ENCODE measurements around the gene RAVER1. TPM values are rescaled to one million over a fixed set of nuclear protein-coding genes. Genes with fewer than 3 reads are reported as not detected.

The RAVER1 gene
- total and polyA plus RNA-seq, 9 of the 15 experiments (the other 6 are each of a cell fraction or from before 2014, with no cell fraction given) = 0.06 to 113 (median 7.0) TPM

DNA sequence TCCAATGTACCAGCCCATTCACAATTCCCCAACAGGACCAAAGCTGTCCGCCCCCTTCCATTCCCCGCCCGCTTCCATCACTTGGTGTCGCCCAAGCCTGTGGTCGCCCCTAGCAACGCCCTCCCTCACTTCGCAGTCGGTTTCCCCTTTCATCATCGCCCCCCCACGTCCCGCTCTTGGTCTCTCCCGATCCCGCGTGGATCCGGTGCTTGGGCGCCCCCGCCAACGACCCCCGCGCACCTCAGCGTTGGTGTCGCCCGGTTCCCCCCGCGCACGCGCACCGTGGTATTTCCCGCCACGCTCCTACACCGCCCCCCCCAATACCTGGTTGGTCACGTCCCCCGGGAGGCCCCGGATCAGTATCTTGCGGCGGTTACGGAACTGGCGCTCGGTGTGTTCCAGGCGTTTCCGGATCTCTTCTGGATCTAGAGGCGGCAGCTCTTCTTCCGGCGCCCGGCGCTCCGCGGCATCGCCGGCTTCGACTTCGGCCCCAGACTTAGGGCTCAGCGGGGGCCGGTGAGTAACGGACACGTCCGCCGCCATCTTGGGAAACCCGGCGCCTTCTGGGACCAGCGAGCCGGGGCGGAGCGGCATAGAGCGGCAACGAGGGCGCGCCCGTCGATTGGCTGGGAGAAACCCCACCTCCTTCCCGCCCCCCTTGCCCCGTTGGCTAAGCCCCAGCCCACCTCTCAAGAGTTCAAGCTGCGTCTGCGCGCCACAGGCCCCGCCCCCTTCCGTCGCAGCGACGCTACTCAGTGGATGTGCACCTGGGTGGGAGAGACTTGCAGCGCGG, at the start of gene RAVER1 (continued):
- TF ChIP-seq, protein P1, sequence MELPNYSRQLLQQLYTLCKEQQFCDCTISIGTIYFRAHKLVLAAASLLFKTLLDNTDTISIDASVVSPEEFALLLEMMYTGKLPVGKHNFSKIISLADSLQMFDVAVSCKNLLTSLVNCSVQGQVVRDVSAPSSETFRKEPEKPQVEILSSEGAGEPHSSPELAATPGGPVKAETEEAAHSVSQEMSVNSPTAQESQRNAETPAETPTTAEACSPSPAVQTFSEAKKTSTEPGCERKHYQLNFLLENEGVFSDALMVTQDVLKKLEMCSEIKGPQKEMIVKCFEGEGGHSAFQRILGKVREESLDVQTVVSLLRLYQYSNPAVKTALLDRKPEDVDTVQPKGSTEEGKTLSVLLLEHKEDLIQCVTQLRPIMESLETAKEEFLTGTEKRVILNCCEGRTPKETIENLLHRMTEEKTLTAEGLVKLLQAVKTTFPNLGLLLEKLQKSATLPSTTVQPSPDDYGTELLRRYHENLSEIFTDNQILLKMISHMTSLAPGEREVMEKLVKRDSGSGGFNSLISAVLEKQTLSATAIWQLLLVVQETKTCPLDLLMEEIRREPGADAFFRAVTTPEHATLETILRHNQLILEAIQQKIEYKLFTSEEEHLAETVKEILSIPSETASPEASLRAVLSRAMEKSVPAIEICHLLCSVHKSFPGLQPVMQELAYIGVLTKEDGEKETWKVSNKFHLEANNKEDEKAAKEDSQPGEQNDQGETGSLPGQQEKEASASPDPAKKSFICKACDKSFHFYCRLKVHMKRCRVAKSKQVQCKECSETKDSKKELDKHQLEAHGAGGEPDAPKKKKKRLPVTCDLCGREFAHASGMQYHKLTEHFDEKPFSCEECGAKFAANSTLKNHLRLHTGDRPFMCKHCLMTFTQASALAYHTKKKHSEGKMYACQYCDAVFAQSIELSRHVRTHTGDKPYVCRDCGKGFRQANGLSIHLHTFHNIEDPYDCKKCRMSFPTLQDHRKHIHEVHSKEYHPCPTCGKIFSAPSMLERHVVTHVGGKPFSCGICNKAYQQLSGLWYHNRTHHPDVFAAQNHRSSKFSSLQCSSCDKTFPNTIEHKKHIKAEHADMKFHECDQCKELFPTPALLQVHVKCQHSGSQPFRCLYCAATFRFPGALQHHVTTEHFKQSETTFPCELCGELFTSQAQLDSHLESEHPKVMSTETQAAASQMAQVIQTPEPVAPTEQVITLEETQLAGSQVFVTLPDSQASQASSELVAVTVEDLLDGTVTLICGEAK (IDR thresholded peaks at IDR 0.05) = 0 out of 2 replicates have a peak, but pooled peaks have one; percentile 51
- TF ChIP-seq, protein P1 (CRISPR knock-in tag; IDR thresholded peaks at IDR 0.05) = no peak
- TF ChIP-seq SAP30 (IDR thresholded peaks at IDR 0.05; ENCODE audit: borderline replicate concordance, insufficient read depth, low read depth, low read length, poor library complexity, severe bottlenecking) (peak; percentile 87), ETS2 (tag; IDR thresholded peaks at IDR 0.05; ENCODE audit: borderline replicate concordance, poor library complexity, severe bottlenecking) (no peak), ZNF311 (CRISPR knock-in tag; IDR thresholded peaks at IDR 0.05) (no peak), SAFB2 (IDR thresholded peaks at IDR 0.05; ENCODE audit: borderline replicate concordance, low read depth, low read length, severe bottlenecking) (no peak), ZNF444 (CRISPR knock-in tag; IDR thresholded peaks at IDR 0.05) (no peak), TEAD1 (CRISPR knock-in tag; IDR thresholded peaks at IDR 0.05) (peak in 1 of 2 experiments; percentile 65; a peak in 1 of 4 replicates), SUPT5H (IDR thresholded peaks at IDR 0.05) (peak; percentile 97), ZNF212 (CRISPR knock-in tag; IDR thresholded peaks at IDR 0.05) (no peak), ZNF561 (CRISPR knock-in tag; conservative IDR thresholded peaks at IDR 0.05) (no peak), CCAR2 (IDR thresholded peaks at IDR 0.05; ENCODE audit: low read depth, low read length) (no peak), RBM17 (IDR thresholded peaks at IDR 0.05; ENCODE audit: borderline replicate concordance, low read depth, low read length) (no peak), PHF21A (IDR thresholded peaks at IDR 0.05; ENCODE audit: borderline replicate concordance, low read depth) (no peak), HDAC8 (tag; IDR thresholded peaks at IDR 0.05) (peak; percentile 55; the same call in 1 of the 2 replicates), ZZZ3 (IDR thresholded peaks at IDR 0.05) (no peak)
- TF ChIP-seq, protein P2, sequence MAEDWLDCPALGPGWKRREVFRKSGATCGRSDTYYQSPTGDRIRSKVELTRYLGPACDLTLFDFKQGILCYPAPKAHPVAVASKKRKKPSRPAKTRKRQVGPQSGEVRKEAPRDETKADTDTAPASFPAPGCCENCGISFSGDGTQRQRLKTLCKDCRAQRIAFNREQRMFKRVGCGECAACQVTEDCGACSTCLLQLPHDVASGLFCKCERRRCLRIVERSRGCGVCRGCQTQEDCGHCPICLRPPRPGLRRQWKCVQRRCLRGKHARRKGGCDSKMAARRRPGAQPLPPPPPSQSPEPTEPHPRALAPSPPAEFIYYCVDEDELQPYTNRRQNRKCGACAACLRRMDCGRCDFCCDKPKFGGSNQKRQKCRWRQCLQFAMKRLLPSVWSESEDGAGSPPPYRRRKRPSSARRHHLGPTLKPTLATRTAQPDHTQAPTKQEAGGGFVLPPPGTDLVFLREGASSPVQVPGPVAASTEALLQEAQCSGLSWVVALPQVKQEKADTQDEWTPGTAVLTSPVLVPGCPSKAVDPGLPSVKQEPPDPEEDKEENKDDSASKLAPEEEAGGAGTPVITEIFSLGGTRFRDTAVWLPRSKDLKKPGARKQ (CRISPR knock-in tag; IDR thresholded peaks at IDR 0.05) = no peak

Measured in K562 (cell line).